GF-D8 (cell line): ENCODE data around the gene GOLGA6L4.
"Not testable (repeated sequence)": the region's sequence is repeated elsewhere in the genome, so short reads cannot be mapped to it uniquely, and the experiment has no call there.

Experiments
- DNase-seq: peaks from one replicate; lab custom pipeline; 2025; lab: John Stamatoyannopoulos, UW

GOLGA6L4 gene, protein sequence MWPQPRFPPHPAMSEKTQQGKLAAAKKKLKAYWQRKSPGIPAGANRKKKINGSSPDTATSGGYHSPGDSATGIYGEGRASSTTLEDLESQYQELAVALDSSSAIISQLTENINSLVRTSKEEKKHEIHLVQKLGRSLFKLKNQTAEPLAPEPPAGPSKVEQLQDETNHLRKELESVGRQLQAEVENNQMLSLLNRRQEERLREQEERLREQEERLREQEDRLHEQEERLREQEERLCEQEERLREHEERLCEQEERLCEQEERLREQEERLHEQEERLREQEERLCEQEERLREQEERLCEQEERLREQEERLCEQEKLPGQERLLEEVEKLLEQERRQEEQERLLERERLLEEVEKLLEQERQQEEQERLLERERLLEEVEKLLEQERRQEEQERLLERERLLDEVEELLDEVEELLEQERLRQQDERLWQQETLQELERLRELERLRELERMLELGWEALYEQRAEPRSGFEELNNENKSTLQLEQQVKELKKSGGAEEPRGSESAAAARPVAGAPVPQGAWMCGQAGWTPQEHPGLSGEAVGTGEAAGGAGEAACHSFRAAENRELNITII

DNA sequence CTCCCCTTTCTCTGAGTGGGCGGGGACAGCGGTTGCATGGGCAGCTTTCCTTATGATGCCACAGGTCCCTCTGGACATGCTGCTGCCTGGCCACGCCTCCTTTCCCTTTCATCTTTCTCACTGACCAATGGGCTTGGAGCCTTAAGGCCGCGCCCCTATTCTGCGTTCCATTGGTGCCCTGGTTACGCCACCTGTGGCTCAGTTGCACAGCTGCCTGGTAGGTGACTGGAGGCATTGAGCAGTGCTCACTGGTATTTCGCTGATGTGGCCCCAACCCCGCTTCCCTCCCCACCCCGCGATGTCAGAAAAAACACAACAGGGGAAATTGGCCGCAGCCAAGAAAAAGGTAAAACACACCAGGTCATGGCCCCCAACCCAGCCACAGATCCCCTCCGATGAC, at the start of gene GOLGA6L4:
Gene GOLGA6L4, plus strand, starts transcription at position 201 of the 400 bp plus-strand sequence. Its CDS starts 62 bp downstream, at position 263.
- not testable (repeated sequence) for DNase-seq

- not testable (repeated sequence) for DNase-seq
Observed at GRCh38 chr15:84192982-84193381, 42.6 kb upstream of the GOLGA6L4 start.

- not testable (repeated sequence) for DNase-seq
Observed at GRCh38 chr15:84195603-84196002, 40.0 kb upstream of the GOLGA6L4 start.

- DNase-seq = not testable (repeated sequence)
Observed at GRCh38 chr15:84196530-84197188, 38.9 kb upstream of the GOLGA6L4 start.

- not testable (repeated sequence) for DNase-seq
Observed at GRCh38 chr15:84199865-84200264, 35.7 kb upstream of the GOLGA6L4 start.

DNA sequence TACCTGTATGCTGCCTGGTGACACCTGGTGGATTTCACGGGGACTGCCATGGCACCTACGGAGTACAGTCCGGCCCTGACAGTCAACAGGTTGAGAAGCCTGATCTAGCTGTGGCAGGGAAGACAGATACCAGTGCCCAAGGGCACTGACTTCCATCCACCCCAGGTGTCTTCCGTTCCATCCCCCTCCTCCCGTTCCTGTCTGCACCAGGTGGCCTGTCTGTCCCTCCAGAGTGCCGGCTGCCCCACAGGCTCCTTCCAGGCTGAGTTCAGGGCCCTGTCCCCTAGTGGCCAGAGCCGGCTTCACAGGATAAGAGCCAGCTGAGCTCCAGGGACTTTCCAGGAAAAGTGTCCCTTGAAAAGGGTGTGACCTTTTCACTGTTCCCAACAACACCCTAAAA, 10.9 kb downstream of the GOLGA6L4 start:
- DNase-seq = not testable (repeated sequence)
